ENCODE results near the gene DPH5.

GRCh38 chr1:101005871-101006270, 19.7 kb downstream of the DPH5 start:
- TF ChIP-seq SRF (IDR thresholded peaks at IDR 0.05; ENCODE audit: low read depth in 2 of 2, low read length in 2 of 2): no peak
- TF ChIP-seq BRCA1 (IDR thresholded peaks at IDR 0.05; ENCODE audit: low read depth, low read length): no peak
- TF ChIP-seq CTCF (IDR thresholded peaks at IDR 0.05 in 2 of 3, conservative IDR thresholded peaks at IDR 0.05 in 1 of 3; ENCODE audit: control insufficient read depth in 2 of 3, extremely low read depth in 1 of 3, insufficient read depth in 1 of 3, low read depth in 3 of 3, low read length in 3 of 3): no peak
- no peak for TF ChIP-seq POLR2A (IDR thresholded peaks at IDR 0.05; ENCODE audit: low read depth, low read length)
- TF ChIP-seq POLR2AphosphoS5 (IDR thresholded peaks at IDR 0.05; ENCODE audit: low read length): no peak
- TF ChIP-seq JUNB (IDR thresholded peaks at IDR 0.05): no peak
- TF ChIP-seq, protein P1, sequence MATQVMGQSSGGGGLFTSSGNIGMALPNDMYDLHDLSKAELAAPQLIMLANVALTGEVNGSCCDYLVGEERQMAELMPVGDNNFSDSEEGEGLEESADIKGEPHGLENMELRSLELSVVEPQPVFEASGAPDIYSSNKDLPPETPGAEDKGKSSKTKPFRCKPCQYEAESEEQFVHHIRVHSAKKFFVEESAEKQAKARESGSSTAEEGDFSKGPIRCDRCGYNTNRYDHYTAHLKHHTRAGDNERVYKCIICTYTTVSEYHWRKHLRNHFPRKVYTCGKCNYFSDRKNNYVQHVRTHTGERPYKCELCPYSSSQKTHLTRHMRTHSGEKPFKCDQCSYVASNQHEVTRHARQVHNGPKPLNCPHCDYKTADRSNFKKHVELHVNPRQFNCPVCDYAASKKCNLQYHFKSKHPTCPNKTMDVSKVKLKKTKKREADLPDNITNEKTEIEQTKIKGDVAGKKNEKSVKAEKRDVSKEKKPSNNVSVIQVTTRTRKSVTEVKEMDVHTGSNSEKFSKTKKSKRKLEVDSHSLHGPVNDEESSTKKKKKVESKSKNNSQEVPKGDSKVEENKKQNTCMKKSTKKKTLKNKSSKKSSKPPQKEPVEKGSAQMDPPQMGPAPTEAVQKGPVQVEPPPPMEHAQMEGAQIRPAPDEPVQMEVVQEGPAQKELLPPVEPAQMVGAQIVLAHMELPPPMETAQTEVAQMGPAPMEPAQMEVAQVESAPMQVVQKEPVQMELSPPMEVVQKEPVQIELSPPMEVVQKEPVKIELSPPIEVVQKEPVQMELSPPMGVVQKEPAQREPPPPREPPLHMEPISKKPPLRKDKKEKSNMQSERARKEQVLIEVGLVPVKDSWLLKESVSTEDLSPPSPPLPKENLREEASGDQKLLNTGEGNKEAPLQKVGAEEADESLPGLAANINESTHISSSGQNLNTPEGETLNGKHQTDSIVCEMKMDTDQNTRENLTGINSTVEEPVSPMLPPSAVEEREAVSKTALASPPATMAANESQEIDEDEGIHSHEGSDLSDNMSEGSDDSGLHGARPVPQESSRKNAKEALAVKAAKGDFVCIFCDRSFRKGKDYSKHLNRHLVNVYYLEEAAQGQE (IDR thresholded peaks at IDR 0.05; ENCODE audit: low read depth, low read length): no peak
- no peak for TF ChIP-seq PML (IDR thresholded peaks at IDR 0.05; ENCODE audit: low read length)
- TF ChIP-seq BHLHE40 (IDR thresholded peaks at IDR 0.05; ENCODE audit: borderline replicate concordance in 1 of 2, low read depth in 2 of 2, low read length in 1 of 2): no peak
- no peak for TF ChIP-seq HDAC2 (IDR thresholded peaks at IDR 0.05)
- no peak for TF ChIP-seq GABPA (IDR thresholded peaks at IDR 0.05; ENCODE audit: low read depth)

Data from GM12878 (cell line).